ENCODE results near the gene ZFP28.
A peak's percentile ranks its signal among the peaks of the same experiment; 100 is the strongest.

DNA sequence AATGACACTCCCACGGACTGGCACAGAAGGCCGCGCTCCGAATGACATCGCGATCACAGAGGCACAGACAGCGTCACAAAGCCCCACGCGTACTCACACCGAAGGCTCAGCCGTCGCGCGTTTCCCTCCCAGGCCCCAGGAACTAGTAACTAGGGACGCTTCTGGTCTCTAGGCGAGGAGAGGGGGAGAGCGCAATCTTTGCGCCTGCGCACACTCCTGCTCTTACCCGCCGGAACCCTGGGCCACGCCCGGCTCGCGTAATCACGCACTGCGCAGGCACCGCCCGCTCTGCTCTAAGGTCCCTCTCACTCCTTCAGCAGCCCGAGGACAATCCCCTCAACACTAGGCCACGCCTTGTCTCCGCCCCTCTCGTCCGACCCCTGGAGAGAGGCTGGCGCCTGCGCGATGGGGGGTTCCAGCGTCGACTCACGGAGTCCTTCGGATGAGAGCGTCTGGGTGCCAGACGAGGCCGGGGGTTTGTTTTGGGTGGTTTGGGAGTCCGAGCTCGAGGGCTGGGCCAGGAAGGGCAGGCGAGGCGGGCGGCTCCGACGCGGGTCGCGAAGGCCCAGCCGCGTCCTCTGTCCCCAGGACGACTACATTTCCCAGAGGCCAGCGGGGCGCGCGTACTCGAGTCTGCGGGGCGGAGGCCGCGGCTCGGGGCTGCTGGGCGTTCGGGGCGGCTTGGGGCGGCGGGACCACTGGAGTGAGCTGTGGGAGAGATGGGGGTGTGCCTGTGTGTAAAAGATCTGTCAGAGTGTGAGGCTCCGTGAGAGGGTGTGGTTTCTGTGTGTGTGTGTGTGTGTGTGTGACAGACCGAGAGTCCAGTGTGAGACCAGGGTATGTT, 31.1 kb upstream of the ZFP28 start, which contains the start of gene ZNF471:
- TF ChIP-seq, protein P1, sequence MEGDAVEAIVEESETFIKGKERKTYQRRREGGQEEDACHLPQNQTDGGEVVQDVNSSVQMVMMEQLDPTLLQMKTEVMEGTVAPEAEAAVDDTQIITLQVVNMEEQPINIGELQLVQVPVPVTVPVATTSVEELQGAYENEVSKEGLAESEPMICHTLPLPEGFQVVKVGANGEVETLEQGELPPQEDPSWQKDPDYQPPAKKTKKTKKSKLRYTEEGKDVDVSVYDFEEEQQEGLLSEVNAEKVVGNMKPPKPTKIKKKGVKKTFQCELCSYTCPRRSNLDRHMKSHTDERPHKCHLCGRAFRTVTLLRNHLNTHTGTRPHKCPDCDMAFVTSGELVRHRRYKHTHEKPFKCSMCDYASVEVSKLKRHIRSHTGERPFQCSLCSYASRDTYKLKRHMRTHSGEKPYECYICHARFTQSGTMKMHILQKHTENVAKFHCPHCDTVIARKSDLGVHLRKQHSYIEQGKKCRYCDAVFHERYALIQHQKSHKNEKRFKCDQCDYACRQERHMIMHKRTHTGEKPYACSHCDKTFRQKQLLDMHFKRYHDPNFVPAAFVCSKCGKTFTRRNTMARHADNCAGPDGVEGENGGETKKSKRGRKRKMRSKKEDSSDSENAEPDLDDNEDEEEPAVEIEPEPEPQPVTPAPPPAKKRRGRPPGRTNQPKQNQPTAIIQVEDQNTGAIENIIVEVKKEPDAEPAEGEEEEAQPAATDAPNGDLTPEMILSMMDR (IDR thresholded peaks at IDR 0.05): no peak
- peak; percentile 28 to 51 for TF ChIP-seq POLR2A (IDR thresholded peaks at IDR 0.05)
